Measurements from ENCODE around the gene CEBPZ. TPM values are rescaled to one million over a fixed set of nuclear protein-coding genes. Genes with fewer than 3 reads are reported as not detected.

CEBPZ gene
- total and polyA plus RNA-seq, 2 of the 13 experiments (the other 11 are each of a cell fraction or from before 2014, with no cell fraction given) = 14.4 to 117 TPM

DNA sequence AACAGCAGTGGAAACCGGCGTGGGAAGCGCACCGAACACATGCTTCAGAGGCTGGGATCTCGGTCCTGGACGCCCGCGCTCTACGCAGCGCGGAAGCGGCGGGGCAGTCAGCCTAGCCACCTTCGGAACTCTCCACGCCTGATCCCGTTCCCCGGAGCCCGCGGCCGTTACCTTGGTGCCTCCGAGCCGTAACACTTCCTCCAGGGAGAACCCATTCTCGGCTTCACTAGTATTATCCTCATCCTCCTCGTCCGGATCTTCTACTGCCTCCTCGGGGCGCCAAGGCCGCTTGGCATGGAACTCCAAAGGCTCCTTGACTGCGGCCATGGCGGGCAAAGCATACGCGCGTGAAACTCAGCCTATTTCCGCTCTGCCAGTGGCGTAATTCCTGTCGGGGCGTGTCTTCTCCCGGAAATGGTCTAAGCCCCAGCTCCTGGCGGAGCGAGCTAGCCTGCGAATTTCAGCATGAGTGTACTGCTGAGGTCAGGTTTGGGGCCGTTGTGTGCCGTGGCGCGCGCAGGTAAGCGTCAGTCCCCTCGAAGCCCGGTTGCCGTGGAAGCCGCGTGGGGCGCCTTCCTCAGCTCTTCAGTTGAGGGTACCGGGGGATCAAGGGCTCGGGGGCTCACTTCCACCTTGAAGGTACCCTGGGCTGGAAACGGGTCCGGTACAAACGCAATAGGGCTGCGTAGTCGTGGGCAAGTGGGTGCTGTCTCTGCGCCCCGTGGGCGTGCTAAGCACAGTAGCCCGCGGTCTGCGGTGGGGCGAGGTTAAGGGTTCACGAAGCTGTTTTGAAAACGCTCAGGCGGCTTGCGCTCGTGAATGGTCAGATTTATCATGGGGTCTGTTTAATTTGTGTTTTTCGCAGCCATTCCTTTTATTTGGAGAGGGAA lies at the start of gene CEBPZ, which contains the start of gene NDUFAF7 (continued):
- TF ChIP-seq DR1 (CRISPR knock-in tag; IDR thresholded peaks at IDR 0.05) (peak; percentile 90), RAD21 (CRISPR knock-in tag; IDR thresholded peaks at IDR 0.05) (peak; percentile 6), ZNF615 (CRISPR knock-in tag; IDR thresholded peaks at IDR 0.05; ENCODE audit: borderline replicate concordance) (0 out of 2 replicates have a peak, but pooled peaks have one; percentile 58), ZNF326 (CRISPR knock-in tag; IDR thresholded peaks at IDR 0.05; ENCODE audit: borderline replicate concordance) (no peak), ZBTB4 (CRISPR knock-in tag; IDR thresholded peaks at IDR 0.05; ENCODE audit: borderline replicate concordance) (peak; percentile 79; the same call in 1 of the 2 replicates), CEBPG (CRISPR knock-in tag; IDR thresholded peaks at IDR 0.05) (peak; percentile 66), RBAK (CRISPR knock-in tag; IDR thresholded peaks at IDR 0.05) (0 out of 2 replicates have a peak, but pooled peaks have one; percentile 65), TGIF2 (CRISPR knock-in tag; IDR thresholded peaks at IDR 0.05) (peak; percentile 95), KMT2B (CRISPR knock-in tag; IDR thresholded peaks at IDR 0.05) (peak; percentile 99), SYNCRIP (IDR thresholded peaks at IDR 0.05; ENCODE audit: insufficient read depth, low read depth, low read length) (no peak), JUN (CRISPR knock-in tag; IDR thresholded peaks at IDR 0.05) (0 out of 2 replicates have a peak, but pooled peaks have one; percentile 60), ZNF773 (CRISPR knock-in tag; IDR thresholded peaks at IDR 0.05; ENCODE audit: borderline replicate concordance) (no peak), FOSL2 (CRISPR knock-in tag; IDR thresholded peaks at IDR 0.05) (peak; percentile 56), ESRRA (CRISPR knock-in tag; IDR thresholded peaks at IDR 0.05; ENCODE audit: low read depth) (peak; percentile 65), YY1 (IDR thresholded peaks at IDR 0.05; ENCODE audit: insufficient read depth, insufficient replicate concordance, low read depth, low read length) (peak; percentile 95), FOSL1 (CRISPR knock-in tag; IDR thresholded peaks at IDR 0.05; ENCODE audit: borderline replicate concordance) (no peak), CCAR2 (optimal IDR thresholded peaks at IDR 0.05; ENCODE audit: low read depth, low read length) (no peak), ZZZ3 (CRISPR knock-in tag; IDR thresholded peaks at IDR 0.05; ENCODE audit: borderline replicate concordance) (no peak; the same call in 1 of the 2 replicates), ZNF230 (CRISPR knock-in tag; IDR thresholded peaks at IDR 0.05) (peak; percentile 90; the same call in 1 of the 2 replicates), REXO4 (CRISPR knock-in tag; IDR thresholded peaks at IDR 0.05; ENCODE audit: borderline replicate concordance) (peak; percentile 62; the same call in 1 of the 2 replicates)
- TF ChIP-seq, protein P1, sequence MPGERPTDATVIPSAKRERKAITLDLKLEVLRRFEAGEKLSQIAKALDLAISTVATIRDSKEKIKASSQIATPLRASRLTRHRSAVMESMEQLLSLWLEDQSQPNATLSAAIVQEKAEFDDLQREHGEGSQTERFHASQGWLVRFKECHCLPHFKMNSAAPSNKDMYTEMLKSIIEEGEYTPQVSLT (CRISPR knock-in tag; IDR thresholded peaks at IDR 0.05; ENCODE audit: borderline replicate concordance, low read depth) = no peak
- TF ChIP-seq, protein P2, sequence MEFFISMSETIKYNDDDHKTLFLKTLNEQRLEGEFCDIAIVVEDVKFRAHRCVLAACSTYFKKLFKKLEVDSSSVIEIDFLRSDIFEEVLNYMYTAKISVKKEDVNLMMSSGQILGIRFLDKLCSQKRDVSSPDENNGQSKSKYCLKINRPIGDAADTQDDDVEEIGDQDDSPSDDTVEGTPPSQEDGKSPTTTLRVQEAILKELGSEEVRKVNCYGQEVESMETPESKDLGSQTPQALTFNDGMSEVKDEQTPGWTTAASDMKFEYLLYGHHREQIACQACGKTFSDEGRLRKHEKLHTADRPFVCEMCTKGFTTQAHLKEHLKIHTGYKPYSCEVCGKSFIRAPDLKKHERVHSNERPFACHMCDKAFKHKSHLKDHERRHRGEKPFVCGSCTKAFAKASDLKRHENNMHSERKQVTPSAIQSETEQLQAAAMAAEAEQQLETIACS (CRISPR knock-in tag; IDR thresholded peaks at IDR 0.05) = no peak
